Tibial nerve (tissue), 3 donors: Measurements from ENCODE around the gene EIF5A2.

Experiments
- CTCF ChIP-seq, 5 experiments: fragments of 200-600 bp in 3 of 5; fragments of 450-650 bp in 2 of 5; sonication (generic) in 3 of 5; IDR thresholded peaks; one replicate each; pipeline ENCODE4 v1.5.1; 2016 to 2019; ENCODE audit warnings: antibody characterized with exemption in 5 of 5, mild to moderate bottlenecking in 3 of 5, moderate library complexity in 2 of 5
- POLR2A ChIP-seq, 2 donors: fragments of 450-650 bp; IDR thresholded peaks; one replicate each; pipeline ENCODE4 v1.6.1; 2017; ENCODE audit warnings: antibody characterized with exemption in 2 of 2, mild to moderate bottlenecking in 2 of 2, moderate library complexity in 2 of 2

GRCh38 chr3:170908235-170909116 lies at the start of gene EIF5A2:
- TF ChIP-seq CTCF (IDR thresholded peaks at IDR 0.05) (peak in 1 of 5 experiments; percentile 13), POLR2A (IDR thresholded peaks at IDR 0.05) (peak; percentile 22 to 27)
